Measurements from ENCODE around the gene SBNO2.

- TF ChIP-seq PATZ1 (CRISPR knock-in tag; IDR thresholded peaks at IDR 0.05; ENCODE audit: borderline replicate concordance) = no peak
- no peak for TF ChIP-seq NRF1 (conservative IDR thresholded peaks at IDR 0.05 in 1 of 2, IDR thresholded peaks at IDR 0.05 in 1 of 2)
These were observed 32.1 kb downstream of the SBNO2 start for GRCh38 chr19:1141944-1142343.
